Activated CD8-positive, alpha-beta memory T cell treated with anti-CD3 and anti-CD28 coated beads for 4 hours (primary cell): ENCODE results near the gene FBXW11.
"Not testable (repeated sequence)": the region's sequence is repeated elsewhere in the genome, so short reads cannot be mapped to it uniquely, and the experiment has no call there.

ENCODE experiments used
- DNase-seq, 2 donors: peaks; one replicate each; pipeline ENCODE4 v3.0.0-alpha.2; 2020; ENCODE audit warnings: low read depth in 2 of 2

FBXW11 gene

DNA sequence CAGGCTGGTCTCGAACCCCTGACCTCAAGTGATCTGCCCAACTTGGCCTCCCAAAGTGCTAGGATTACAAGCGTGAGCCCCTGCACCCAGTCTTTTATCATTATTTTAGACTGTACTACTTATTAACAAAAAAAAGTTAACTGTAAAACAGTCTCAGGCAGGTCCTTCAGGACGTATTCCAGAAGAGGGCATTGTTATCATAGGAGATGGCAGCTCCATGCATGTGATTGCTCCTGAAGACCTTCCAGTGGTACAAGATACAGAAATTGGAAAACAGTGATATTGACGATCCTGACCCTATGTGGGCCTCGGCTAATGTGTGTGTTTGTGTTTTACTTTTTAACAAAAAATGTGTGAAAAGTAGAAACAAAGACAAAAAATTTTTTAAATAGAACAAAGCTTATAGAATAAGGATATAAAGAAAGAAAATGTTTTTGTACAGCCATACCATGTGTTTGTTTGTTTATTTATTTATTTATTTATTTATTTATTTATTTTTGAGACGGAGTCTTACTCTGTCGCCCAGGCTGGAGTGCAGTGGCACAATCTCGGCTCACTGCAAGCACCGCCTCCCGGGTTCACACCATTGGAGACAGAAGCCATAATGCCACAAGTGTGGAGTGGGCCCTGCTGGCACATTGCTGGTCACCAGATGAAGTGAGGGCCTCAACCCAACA, 13.8 kb upstream of the FBXW11 start:
- not testable (repeated sequence) for DNase-seq

GRCh38 chr5:172015346-172015745, 8.9 kb upstream of the FBXW11 start:
- no peak for DNase-seq

GRCh38 chr5:172010278-172010677, 3.8 kb upstream of the FBXW11 start:
- no peak for DNase-seq

GRCh38 chr5:172009536-172010270, 3.3 kb upstream of the FBXW11 start:
- DNase-seq, result no peak

DNA sequence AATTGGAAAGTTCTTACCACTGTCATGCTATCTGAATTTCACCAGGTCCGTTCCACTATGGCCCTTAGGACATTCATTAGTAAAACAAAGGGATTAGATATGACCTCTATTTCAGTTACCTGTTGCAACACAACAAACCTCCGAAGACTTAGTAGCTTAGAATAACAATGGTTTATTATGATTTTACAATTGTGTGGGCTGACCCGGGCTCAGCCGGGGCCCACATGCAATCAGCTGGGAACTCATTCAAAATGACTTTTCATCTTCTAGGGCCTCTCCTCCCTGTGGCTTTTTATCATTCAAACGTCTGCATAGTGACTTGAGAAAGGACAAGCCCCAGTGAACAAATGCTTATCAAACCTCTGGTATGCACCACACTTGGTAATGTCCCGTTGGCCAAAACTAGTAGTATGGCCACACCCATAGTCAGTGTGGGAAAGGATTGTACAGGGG, 2.3 kb upstream of the FBXW11 start:
- DNase-seq, result no peak

DNA sequence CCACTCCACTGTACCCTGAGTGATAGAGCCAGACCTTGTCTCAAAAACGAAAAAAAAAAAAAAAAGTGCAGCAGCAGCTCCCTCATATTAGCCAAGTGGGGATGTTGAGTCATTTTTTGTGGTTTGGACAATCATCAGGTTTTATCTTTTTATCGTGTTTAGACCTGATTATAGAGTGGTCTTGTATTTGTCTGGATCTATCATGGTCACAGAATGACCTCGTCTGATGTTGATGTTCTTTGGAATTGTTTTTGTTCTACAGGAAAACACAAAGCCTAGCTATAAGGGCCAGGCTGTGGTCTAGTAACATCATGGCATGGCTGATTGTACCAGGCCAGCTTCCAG, 1.6 kb upstream of the FBXW11 start:
- no peak for DNase-seq

DNA sequence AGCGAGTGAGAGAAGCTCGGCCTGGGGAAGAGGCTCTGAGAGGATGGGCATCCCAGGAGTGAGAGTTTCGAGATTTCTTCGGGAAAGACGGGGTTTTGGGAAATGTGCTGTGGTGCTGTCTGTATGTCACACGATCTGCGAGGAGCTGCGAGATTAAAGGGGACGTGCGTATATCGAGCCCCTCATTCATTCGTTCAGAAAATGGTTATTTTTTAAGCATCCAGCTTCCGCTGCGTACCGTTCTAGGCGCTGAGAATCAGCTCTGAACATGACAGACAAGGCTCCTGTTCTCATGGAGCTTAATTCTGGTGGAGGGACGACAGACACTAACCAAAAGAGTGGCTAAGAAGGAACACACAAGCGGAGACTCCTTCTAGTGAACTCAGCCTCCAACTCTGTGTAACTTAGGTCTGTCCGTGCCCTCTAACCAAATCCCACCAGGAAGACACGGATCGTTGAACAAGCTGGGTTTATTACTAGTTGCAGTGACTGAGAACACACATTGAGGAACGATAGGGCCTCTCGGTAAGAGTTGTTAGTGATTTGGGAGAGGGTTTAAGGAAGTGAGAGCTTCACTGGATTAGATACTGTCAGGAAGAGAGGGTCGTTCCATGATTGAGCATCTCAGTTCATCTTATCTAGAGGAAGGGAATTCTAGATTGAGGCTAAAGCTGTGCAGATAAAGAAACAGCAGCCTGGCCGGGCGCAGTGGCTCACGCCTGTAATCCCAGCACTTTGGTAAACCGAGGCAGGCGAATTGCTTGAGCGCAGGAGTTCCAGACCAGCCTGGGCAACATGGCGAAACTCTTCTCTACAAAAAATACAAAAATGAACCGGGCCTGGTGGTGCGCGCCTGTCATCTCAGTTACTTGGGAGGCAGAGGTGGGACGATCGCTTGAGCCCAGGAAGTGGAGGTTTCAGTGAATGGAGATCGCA, 1.0 kb upstream of the FBXW11 start:
- DNase-seq, result no peak

GRCh38 chr5:172005708-172006320, 624 bp downstream of the FBXW11 start:
- DNase-seq, result no peak

DNA sequence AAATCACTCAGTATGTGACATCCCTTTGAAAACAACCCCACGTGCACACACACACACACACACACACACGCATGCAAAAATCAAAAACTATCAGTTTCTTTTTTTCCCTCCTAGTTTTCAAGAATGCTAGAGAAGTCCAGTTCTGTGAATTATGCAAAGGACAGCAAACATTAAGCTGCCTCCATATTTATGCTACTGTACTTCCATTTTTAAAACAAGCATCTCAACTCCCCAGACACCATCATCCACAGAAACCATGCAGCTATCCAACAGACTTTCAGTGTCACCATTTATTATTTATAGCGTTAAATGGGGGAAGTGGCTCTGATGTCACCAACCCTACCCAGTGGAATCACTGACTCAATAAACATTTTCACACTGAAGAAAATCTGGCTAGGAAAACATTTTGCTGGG, 1.6 kb downstream of the FBXW11 start:
- DNase-seq, result no peak

GRCh38 chr5:172003746-172004145, 2.7 kb downstream of the FBXW11 start:
- DNase-seq, result no peak

- no peak for DNase-seq
These were observed 3.5 kb downstream of the FBXW11 start for GRCh38 chr5:172002840-172003512.

DNA sequence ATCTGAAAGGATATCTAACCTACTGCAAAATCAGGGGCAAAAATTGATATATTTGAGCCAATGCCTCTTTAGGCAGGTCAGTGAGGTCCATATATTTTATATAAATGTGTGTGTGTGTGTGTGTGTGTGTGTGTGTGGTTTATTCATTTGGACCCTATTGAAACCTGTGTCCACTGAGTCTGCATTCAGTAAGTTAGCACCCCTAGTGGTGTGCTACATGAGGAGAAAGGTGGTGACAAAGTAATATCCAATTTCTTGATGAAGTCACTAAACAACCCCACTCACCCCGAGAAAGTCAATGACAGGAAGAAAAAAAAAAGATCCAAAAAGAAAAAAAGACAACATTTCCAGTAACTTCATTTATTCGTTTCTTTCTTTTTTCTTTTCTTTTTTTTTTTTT, 4.1 kb downstream of the FBXW11 start:
- DNase-seq, result no peak

GRCh38 chr5:171999877-172000276, 6.6 kb downstream of the FBXW11 start:
- DNase-seq, result no peak

DNA sequence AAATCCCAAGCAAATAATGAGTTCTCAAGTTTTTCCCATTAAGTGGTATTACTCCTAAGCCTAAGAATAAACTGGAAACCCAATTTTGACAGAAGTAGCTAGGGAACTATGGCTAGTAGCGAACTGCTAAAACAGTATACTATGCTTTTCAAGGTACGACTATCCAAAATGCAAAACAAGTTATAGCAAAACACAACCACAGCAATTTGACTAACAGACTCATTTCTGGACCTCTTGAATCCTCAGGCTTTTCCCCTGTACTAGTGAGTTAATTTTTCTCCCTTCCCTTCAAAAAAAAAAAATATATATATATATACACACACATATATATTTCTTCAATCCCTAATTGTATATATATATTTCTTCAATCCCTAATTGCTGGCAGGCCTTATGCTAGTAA, 7.3 kb downstream of the FBXW11 start:
- DNase-seq, result no peak

- no peak for DNase-seq
These were observed 9.4 kb downstream of the FBXW11 start for GRCh38 chr5:171997011-171997410.

DNA sequence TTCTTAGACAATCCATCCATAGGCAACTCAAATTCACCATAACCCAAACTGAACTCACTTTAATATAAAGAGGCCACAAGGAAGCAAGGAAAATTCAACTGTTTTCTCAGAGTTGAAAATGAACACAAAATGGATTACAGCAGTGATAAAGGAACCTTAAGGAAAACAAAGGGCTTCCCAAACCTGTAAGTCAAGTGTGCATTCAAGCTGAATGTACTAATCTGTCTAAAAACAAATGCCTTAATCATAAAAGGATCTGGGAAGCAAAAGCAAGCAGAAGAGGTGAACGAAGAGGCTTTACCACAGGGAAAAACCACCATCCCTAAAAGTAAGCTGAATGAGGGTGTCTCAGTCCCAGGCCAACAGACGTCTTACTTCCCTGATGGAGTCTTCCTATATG, 13.6 kb downstream of the FBXW11 start:
- no peak for DNase-seq

DNA sequence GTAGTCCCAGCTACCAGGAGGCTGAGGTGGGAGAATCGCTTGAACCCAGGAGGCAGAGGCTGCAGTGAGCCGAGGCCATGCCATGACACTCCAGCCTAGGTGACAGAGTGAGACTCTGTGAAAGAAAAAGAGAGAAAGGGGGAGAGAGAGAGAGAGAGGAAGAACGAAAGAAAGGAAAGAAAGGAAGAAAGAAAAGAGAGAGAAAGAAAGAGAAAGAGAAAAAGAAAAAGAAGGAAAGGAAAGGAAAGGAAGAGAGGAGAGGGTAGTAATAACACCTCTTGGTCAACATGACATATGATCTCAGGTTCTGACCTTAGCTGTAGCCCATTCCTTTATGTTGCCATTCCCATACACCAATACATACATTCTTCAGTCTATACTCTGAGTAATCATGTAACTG, 14.1 kb downstream of the FBXW11 start:
- DNase-seq, result no peak

GRCh38 chr5:171990713-171991015, 15.8 kb downstream of the FBXW11 start:
- DNase-seq, result no peak

- no peak for DNase-seq
These were observed 16.3 kb downstream of the FBXW11 start for GRCh38 chr5:171989946-171990712.

DNA sequence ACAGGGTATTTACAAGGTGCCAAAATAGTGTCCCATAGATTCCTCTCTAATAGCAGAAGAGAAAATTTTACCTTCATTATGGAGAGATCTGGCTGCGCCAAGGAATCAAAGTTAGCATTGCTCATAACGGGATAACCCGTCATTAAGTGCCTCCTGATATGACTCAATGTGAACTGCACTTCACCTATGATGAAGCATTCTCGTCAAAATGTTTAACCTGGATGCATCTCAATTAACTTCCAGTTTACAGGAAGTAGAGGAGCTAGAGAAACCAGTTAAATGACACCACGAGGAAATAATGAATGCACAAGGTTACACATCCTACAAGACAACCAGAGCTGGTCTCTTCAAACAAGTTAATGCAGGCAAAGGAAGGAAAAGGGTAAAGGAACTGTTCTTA, 17.2 kb downstream of the FBXW11 start:
- DNase-seq, result no peak

GRCh38 chr5:171986772-171987171, 19.7 kb downstream of the FBXW11 start:
- DNase-seq, result no peak
